Activated CD4-positive, alpha-beta T cell treated with anti-CD3 and anti-CD28 coated beads, Interleukin-2, Interleukin-6, amounts not matched to agents 100 ng/mL and 50 ng/mL, durations not matched to agents 16 hours and 8 hours (primary cell): ENCODE results near the gene LUZP4.
"Not testable (repeated sequence)": the region's sequence is repeated elsewhere in the genome, so short reads cannot be mapped to it uniquely, and the experiment has no call there.

Source experiments
- DNase-seq: peaks from one replicate; pipeline ENCODE4 v3.0.0-alpha.2; 2020

Gene LUZP4, protein sequence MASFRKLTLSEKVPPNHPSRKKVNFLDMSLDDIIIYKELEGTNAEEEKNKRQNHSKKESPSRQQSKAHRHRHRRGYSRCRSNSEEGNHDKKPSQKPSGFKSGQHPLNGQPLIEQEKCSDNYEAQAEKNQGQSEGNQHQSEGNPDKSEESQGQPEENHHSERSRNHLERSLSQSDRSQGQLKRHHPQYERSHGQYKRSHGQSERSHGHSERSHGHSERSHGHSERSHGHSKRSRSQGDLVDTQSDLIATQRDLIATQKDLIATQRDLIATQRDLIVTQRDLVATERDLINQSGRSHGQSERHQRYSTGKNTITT

DNA sequence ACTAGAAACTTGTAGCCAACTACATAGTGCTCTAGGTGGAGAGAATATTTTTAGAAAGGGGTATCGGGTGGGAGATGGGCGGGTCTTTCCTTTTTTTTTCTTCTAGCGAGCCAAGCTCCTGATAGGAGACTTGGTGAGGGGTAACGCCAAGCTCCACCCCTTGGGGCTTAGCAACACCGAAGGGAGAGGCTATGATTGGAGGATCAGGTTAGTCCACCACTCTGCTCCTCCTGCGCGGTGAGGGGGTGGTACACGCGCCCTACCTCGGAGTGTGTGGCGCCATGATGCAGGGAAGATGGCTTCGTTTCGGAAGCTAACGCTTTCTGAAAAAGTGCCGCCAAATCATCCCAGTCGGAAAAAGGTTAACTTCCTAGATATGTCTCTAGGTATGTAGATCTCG lies at the start of gene LUZP4:
Gene LUZP4 (plus strand): TSS at position 251 of the 400 bp plus-strand sequence. CDS start 45 bp downstream, at position 296.
- DNase-seq = no peak

DNA sequence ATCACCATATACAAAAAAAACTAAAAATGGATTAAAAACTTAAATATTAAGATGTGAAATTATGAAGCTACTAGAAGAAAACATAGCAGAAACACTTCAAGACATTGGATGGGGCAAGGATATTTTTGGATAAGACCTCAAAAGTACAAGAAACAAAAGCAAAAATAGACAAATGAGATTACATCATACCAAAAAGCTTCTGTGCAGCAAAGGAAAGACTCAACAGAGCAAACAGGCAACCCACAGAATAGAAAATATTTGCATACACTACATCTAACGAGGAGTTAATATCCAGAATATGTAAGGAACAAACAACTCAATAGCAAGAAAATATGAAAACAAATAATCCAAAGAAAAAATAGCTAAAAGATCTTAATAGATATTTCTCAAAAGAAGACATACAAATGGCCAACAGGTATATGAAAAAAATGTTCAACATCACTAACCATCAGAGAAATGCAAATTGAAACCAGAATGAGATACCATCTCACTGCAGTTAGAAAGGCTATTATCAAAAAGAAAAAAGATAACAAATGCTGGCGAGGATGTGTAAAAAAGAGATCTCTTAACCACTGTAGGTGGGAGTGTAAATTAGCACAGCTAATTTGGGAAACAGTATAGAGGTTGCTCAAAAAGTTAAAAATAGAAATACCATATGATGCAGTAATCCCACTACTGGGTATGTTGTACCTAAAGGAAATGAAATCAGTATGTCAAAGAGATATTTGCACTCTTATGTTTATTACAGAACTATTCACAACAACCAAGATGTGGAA lies 37.9 kb upstream of the LUZP4 start:
- no peak for DNase-seq

DNA sequence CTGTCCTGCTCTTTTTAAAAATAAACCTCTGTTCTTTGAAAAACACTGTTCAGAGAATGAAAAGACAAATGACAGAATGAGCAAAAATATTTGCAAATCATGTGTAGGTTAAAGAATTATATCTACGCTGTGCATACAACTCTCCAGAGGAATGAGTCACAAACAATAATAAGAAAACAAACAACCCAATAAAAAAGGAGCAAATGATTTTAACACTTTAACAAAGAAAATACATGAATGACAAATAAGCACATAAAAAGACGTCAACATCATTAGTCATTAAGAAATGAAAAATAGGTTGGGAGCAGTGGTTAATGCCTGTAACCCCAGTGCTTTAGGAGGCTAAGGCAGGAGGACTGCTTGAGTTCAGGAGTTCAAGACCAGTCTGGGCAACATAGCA lies 34.5 kb upstream of the LUZP4 start:
- no peak for DNase-seq

DNA sequence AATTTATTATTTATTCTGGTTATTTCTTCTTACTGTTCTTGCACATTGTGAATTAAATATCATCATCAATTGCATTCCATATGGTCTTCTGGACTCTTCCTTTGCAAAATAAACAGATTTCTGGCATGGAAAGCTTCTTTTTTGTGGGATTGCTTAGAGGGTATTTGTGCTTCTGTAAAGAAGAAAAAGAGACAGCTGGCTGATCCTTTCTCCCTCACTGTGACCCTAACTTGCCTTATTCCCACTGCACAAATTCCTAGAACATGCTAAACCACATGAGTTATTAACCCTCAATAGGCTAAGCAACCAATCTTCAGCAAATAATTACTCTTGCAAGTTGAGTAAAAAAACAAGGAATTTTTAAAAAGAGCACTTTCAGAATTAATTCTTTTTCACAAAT lies 31.8 kb upstream of the LUZP4 start:
- DNase-seq = no peak

DNA sequence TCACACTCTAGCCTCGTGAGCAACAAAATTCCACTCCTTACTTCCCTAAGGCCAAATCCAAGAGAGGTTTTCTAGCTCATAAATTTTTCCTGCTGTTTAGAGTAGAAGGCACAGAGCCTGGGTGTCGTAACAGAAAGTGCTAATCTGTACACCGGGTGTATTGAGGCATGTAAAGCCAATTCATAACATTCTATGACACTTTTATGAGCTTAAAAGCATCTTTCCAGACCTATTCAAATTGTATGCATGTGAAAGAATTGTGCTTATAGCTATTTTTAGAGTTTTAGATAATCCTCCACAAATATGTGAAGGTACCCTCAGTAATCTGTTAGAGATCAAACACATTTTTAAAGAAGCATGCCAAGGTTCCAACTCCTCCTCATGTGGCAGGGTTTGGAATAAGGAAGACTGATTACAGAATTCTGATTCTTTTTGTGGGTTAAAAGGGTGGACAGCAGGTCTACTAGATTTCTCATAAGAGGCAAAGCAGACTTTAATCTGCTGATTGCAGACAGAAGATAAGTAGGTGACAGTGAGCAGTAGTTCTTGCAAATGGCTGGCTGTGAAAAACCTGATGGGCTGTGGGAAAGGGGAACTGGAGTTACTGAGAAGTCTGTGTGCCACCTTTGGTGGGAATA lies 30.2 kb upstream of the LUZP4 start:
- DNase-seq = no peak

DNA sequence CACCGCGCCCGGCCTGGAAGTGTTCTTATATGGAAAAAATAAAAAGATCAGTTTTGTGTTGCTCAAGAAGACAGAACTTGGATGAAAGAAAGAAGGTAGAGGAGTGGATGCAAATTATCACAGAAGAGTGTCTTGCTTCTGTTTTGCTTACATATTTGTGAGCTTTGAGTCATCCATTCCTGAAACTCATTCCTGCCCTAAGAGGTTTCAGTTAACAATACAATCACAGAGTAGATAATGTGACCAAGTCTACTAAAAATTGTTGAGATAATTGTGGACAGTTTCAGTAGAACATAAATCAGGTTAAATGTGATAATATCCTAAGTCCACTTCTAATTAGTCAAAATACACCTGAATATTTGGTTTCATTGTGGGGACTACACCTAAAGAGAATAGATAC lies 29.2 kb upstream of the LUZP4 start:
- DNase-seq = no peak

DNA sequence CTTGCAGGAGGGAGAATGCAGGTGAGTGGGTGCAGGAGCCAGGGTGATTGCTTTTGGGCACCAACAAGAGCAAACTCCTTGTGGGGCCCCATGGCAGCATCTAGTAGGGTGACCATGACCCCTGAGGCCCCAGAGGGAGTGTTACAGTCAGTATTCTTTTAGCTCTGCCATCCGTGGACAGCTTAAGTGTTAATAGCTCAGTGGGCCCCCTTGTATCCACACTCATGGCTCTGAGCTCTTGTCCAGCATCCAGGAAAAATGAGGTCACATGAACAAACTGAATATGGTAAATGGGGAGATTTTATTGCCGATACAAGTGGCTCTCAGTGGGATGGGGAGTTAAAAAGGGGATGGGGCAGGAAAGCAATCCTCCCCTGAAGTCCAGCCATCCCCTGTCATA lies 28.4 kb upstream of the LUZP4 start:
- DNase-seq = no peak

DNA sequence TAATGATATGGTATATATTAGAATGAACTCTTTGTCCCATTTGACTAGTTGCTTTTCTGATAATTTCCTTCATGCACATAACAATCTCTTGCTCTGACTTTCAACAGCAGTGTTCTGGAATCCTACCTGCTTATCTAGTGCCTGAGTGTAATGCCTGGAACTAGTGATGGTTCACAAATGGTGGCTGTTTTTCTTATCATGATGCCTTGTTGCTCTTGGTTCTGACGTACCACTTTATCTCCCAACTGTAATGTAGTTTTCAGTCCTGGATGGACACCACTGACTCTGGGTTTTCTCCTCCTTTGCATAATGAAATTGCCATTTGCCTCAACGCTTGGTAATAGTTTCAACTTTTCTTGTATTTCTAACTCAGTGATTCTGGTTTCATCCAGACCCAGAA lies 25.5 kb upstream of the LUZP4 start:
- no peak for DNase-seq

DNA sequence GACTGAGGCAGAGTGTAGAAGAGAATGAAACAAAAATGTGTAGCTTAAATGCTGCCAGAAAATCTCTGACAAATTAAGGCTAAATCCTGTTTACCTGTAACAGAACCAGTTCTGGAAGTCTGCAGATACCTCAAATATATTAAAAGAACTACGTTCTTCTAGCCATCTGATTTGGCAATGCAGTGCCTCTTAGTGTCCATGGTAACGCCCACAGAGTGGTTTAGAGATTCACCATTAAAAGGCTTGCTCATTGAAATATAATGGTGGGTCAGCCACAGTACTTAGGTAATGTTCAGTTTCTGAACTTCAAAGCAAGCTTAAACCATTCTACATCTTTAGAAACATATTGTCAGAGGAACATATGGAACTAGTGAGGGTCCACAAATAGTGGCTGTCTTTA lies 23.2 kb upstream of the LUZP4 start:
- no peak for DNase-seq

DNA sequence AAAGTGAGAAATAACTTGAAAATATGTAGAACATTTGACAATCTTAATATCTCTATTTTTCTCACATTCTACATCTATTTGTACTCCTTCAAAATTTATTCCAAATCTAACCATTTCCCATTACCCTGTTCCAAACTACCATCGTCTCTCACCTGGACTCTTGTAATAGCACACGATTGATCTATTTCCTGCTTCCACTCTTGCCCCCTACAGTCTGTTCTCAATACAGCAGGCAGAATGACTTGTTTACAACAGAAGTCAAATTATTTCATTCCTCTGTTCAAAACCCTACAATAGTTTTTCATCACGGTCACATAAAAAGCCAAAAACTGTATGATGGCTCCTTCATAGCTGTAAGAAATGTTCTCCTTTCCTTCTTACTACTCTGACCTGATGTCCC lies 21.1 kb upstream of the LUZP4 start:
- DNase-seq = peak; percentile 1

DNA sequence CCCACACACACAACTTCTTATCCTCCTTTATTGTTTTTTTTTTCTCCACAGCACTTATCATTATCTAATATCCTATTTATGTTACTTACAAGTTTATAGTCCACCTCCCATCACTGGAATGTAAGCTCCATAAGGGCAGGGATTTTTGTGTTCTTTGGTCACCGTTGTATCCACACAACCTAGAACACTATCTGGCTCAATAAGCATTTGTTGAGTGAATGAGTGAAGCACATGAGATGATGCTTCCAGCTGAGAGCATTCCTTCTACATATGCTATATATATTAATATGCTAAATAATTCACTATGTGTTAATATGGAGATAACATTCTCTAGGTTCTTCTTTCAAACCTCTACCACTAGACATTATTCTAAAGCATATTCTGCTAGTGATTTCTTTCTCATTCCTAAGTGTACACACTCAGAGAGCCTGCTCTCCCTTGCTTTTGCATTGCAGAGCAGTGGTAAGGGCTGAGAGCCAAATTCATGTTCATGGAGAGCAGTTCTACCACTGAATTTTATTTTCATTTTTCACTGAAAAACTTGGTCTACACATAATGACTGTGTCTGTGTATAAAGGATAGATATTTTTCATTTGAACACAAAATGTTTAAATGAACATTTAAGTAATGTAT lies 20.3 kb upstream of the LUZP4 start:
- DNase-seq = no peak

DNA sequence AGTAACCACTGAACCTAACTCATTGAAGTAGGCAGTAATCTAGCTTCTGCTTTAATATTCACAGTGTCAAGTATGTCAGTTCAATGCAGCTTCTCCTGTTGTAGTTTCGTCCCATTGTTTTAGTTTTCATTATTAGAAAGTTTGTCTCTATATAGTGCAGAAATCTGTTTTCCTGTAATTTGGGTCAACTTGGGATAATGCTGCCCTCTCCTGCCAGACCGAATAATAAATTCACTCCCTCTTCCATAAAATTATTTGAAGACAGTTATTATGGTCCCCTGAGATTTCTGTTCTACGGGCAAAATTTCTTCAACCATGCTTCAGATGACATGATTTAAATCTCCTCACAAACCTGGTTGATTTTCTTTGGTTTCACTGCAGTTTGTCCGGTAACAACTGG lies 4.6 kb upstream of the LUZP4 start:
- no peak for DNase-seq

DNA sequence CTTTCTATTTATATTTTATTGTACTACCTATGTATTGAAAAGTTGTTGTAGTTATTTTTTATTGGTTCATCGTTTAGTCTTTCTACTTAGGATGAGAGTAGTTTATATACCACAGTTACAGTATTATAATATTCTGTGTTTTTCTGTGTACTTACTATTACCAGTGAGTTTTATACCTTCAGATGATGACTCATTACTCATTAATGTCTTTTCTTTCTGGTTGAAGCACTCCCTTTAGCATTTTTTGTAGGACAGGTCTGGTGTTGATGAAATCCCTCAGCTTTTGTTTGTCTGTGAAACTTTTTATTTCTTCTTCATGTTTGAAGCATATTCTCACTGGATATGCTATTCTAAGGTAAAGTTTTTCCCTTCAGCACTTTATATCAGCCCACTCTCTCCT lies 7.7 kb downstream of the LUZP4 start:
- no peak for DNase-seq

DNA sequence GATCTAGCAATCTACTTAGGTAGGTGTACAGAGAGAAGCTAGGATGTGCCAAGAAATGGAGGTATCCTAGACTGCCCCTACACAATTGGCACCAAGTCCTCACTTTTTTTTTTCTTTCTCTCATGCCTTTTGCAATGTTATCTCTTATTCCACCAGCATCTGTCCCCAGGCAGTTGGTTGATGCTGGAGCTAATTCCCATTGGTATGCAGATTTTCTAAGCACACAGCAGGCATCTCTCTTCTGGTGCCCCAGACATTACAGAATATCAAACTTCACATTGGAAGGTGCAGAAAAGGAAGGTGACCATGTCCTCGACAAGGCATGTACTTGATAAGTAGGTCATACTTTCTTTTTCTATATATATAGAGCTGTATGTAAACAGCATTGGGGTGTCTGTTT lies 21.6 kb downstream of the LUZP4 start:
- no peak for DNase-seq

DNA sequence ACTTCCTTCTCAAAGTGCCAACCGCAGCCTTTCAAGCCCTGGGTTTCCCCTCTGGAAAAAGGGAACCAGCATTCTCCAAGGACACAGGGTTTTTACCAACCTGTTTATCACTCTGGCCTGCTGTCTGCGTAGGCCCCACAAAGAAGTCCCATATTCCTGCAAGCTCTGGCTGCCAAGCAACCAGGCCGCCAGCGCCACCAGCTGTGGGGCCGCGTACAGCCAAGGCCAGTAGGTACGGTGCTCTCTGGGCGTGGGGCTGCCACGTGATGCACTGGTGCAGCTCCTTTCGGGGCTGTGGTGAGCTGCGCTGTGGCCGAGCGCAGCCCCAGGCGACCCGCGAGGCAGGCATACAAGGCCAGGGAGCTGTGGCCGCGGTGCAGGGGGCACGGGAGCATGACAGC lies 22.1 kb downstream of the LUZP4 start:
- no peak for DNase-seq

DNA sequence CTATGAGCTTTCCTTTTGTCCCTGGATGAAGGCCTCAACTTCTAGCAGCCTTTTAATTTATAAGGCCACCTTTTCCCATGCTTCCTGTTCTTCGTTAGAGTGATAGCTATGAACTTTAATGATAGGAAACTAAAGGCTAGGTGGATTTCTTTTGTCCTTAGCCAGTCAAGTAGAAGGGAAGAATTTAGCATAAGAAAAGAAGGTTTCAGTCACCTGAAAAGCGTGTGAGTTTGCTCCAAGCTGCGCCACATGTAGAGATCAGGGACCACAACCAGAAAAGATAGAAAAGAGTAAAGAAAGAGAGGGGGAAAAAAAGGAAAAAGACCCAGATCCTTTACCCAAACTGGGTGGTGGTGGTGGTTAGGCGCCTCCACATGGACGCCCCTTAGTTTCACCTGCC lies 28.6 kb downstream of the LUZP4 start:
- DNase-seq = no peak

DNA sequence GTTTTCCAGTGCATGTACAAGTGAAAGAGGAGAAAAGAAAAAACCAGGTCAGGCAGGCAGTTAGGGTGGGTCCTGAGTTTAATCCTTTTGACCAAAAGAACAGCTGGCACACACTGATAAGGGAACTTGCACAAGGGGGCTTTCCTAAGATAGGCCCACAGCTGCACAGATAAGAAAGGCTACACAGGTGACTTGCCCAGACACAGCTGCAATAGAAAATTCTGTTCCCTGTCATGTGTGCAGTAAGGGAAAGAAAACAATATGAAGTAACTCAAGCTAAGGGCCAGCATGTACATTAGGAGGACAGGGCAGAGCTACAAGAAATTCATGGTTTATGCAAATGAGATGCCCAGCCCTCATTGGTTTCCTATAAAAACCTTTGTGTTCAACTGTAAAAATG lies 32.9 kb downstream of the LUZP4 start:
- no peak for DNase-seq

DNA sequence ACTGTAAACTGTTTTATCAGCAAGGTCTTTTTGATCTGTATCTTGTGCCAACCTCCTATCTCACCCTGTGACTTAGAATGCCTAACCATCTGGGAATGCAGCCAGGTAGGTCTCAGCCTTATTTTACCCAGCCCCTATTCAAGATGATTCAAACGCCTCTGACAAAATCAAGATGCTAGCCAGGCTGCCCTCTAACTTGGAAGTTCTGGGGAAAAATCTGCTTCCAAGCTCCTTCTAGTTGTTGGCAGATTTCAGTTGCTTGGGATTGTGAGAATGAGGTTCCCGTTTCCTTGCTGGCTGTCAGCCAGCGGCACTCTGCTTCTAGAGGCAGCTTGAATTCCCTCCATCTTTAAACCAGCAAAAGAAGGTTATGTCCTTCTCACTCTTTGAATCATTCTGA lies 34.7 kb downstream of the LUZP4 start:
- DNase-seq = no peak

DNA sequence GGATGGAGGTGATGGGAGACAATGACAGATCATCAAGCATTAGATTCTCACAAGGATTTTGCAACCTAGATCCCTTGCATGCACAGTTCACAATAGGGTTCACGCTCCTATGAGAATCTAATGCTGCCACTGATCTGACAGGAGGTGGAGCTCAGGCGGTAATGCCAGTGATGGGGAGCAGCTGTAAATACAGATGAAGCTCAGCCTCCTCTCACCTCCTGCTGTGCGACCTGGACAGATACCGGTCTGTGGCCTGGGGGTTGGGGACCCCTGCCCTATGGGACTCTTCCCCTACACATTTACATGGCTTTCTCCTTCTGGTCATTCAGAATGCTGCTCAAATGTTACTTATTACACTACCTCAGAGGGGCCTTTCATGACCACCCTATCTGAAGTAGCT lies 39.8 kb downstream of the LUZP4 start:
- not testable (repeated sequence) for DNase-seq

DNA sequence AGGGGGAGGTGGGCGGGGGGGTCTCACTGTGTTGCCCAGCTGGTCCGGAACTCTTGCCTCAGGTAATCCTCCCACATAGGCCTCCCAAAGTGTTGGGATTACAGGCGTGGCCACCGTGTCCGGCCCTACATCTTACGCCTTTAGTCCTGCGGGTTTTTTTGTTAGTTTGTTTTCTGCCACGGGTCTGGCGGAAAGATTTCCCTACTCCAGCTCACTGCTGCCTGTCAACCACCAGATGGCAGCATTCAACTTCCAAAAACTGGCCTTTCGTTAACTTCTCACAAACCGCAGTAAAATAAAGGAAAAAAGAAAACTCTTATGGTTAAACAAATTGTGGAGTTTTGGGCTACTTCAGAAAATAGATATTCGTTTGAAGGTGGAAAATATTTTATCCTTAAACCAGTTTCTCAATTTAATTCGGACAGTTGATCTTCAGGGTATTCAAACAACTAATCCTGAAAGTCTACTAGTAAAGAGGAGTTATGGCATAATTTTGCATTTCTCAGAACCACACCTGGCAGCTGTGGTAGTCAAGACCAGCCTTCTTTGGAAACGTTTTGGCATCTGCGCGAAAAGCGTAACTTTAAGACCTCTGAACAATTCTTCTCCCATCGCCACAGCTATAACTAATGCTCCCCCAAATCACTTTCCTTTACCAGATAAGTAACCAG lies 41.1 kb downstream of the LUZP4 start:
- peak; percentile 60 for DNase-seq

DNA sequence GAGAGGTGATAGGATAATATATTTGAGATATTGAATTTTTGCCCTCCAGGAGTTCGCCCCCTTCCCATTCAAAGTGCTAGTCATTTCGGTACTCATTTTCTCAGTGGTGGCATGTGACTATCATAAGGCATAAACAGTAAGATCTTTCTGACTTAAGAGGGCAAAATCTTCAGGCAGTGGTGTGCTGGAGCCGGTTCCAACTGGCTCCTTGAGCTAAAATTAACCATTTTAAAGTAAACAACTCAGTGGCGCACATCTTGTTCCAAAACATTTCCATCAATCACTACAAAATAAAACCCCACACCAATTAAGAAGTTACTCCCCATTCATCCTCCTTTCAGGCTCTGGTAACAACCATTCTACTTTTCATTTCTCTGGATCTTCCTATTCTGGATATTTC lies 43.3 kb downstream of the LUZP4 start:
- DNase-seq = no peak

DNA sequence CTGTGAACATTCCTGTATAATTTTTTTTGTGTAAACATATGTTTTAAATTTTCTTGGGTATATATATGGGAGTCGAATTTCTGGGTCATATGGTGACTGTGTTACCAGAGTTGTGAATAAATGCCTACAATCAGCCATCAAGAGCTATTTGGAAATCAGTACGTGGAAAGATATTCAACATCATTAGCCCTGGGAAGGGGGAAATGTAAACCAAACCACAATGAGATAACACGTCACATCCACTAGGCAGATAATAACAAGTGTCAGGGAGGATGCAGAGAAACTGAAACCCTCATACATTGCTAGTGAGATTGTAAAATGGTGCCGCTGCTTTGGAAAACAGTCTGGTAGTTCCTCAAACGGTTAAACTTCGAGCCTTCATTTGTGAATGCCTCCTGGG lies 43.9 kb downstream of the LUZP4 start:
- no peak for DNase-seq

DNA sequence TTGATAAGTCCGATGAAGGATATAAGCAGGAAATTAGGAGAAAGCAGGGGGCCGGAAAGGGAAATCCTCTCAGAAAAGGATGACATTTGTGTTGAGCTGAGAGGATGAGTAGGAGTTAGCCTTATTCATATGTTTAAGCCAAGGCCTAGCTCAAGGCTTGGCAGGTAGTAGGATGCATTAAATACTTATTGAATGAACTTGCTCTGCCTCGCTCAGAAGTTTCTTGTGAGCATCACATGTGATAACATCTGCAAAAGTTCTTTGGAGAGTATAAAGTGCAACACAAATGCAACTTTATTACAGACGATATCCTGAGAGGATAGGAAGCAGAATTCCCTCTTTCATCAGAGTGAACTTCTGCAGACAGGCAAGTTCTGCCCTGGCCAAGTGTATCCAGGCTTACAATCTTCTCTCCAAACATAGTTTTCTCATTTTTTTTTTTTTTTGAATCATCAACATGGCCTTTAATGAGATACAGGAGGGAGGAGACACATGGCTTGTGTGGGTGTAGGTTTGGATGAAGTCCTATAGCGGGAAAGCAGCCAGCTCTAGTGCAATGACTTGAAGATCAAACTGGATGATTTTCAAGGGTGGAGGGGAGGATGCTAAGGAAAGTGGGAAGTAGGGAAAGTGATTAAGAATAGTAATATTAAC lies 48.1 kb downstream of the LUZP4 start:
- DNase-seq = no peak
